NCI-H446 treated with DMSO at 0.1 percent for 48 hours (cell line): ENCODE data around the gene VAV2.

ENCODE experiments used
- DNase-seq: peaks from one replicate; lab custom pipeline; 2025; lab: John Stamatoyannopoulos, UW

VAV2 gene

DNA sequence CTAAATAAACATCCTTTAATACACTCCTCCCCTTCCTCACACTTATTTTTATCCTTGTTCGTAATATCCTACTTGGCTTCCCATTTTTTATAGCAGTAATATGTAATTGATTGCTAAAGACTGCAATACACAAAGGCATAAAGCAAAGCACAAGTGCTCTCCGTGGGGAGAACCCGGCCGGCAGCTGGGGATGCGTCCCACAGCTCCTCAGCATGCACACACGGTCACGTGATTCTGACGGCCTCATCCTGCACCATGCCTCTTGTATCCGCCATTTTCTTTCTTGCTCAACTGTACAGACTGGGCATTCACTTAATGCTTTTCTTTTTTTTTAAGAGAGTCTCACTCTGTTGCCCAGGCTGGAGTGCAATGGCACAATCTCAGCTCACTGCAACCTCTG is 36.0 kb upstream of the VAV2 start:
- no peak for DNase-seq

DNA sequence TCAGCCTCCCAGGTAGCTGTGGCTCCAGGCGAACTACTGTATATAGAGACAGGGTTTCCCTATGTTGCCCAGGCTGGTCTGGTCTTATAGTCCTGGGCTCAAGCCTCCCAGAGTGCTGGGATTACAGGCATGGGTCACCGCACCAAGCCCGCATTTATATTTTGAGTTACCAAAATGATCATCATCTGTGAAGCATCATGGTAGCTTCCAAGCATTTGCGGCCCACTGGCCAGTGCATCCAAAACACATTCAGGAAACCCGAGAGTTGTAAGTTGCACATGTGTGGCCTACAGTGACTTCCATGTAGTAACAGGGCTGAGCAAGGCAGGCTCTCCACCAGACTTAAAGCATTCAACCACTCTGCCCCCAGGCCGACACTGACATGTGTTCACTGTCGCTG is 35.4 kb upstream of the VAV2 start:
- no peak for DNase-seq

DNA sequence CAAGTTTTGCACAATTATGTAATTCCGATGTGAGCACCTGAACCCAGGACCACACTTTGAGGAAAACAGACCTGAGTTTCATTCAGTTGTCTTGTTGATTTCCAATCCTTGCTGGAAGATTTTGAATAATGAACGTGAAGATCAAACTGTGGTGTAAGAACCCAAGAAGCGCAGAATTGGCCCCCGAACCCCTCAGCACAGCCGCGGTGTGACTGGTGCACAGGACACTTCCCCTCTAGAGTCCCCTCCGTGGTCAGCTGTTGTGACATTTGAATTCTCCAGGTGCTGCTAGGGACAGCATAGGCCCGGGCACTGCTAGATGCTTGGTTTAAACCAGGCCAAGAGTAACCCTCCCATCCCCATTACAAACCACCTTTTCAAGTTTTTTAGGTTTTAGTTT is 34.9 kb upstream of the VAV2 start:
- no peak for DNase-seq

DNA sequence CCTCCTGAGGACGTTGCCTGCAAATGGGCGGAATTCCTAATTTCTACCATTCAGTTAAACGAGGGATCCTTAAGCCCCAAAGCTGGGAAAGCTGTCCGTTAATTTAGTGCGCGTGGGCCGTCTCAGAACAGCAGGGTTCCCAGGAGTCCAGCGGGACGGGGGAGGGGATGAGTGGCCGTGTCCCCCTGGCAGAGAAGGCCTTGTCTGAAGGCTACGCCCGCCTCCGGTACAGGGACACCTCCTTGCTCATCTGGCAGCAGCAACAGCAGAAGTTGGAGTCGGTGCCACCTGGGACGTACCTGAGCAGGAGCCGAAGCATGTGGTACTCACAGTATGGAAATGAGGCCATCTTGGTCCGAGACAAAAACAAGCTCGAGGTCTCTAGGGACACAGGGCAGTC is 34.5 kb upstream of the VAV2 start:
- DNase-seq, result no peak

DNA sequence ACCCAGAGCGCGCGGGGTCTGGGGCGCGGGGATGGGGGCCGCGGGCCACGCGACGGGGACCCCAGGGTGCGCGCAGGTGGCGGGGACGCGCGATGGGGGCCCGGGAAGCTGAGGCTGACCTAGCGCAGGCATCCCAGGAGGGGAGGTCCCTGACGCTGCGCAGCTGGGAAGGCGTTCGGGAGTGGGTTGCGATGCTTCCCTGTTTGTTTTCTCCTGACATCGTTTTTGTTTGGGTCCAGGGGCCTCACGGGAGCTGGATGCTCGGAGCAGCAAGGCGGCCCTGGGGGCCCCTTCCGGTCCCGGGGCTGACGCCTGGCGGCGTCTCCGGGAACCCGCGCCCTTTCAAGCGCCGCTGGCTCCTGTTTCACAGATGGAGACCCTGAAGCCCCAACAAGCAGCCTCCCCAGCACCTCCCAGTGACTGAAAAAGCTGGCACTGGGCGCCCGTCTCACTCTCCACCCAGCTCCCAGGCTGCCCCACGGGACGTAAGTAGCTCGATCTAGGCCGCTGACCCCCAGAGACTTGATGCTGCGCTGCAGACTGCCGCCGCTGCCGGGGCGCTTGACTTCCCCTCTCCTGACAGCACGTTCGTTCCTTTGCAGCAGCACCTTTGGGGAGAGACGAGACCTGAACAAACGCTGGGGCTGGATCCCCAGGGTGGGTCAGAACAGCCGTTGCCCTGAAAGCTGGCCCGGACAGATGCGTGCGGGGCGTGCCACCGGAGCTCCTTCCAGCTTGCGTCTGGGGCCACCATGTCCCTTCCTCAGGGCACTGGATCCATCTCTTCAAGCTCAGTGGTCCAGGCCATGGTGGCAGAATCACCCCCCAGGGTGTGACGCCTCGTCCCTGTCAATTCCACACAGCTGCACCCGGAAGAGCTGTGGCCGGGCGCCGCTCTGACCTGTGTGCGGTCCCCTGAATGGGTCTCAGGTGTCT is 33.8 kb upstream of the VAV2 start:
- no peak for DNase-seq

DNA sequence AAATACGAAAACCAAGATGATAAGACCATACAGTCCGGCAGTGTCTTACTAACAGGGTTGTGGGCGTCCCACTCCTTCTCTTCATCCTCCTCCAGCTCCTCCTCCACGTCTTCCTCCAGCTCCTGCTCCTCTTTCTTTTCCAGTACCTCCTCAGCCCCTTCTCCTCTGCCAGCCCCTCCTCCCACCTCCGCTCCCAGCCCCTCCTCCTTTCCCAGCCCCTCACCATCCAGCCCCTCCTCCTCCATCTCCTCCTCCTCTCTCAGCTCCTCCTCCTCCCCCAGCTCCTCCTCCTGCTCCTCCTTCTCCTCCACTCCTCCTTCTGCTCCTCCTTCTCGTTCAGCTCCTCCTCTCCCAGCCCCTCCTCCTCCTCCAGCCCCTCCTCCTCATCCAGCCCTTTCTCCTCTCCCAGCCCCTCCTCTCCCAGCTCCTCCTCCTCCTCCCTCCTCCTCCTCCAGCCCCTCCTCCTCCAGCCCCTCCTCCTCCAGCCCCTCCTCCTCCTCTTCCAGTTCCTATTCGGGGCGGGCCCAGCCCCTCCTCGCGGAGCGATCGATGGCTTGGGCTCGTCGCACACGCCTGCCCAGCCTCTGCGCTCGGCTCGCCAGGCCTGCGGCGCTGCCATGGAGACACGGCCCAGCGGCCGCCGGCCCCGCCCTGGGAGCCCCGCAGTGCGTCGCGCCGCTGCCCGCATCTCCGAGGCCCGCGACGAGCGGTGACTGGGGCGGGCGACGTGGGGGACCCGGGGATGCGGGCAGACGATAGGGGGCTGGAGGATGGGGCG is 32.9 kb upstream of the VAV2 start, which contains the start of gene BRD3OS:
Gene BRD3OS, plus strand, starts transcription at position 654 of the 778 bp plus-strand sequence. CDS start 1,267 bp downstream, outside the sequence.
- peak; percentile 91 for DNase-seq

DNA sequence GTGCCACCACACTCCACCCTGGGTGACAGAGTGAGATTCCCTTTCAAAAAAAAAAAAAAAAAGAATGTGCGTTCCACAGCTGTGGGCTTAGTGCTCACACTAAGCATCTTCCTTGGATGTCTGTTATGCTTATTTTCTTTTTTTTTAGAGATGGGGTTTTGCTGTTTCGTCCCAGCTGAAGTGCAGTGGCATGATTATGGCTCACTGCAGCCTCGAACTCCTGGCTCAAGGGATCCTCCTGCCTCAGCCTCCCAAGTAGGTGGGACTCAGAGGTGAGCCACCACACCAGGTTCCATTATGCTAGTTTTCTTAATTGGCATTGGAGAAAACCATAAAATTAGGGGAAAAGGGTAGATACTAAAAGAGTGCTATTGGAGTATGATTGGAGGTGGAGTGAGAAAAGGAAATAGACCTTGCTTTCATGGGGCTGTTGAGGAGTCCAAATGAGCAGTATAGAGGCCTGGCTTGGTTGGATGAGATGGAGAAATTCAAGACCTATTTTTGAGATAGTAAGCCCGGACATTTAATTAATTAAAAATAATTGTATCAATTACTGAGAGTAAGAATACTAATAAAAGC is 32.2 kb upstream of the VAV2 start:
- DNase-seq, result no peak

DNA sequence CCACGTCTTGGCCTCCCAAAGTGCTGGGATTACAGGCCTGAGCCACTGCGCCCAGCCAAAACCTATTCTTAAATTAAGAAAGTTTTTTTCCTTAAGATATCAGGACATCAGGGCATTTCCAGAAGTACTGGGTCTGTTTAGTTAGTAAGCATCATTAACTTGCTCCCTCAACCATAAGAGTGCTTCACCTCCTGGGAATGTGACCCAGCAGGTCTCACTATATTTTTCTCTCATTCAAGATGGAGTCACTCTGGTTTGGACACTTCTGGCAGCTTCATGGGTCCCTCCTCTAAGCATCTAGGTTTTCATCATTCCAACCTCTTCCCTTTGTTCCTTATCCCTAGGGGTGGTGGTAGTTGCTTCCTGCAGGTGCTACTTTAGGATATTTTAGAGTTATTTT is 22.8 kb upstream of the VAV2 start:
- DNase-seq, result no peak

DNA sequence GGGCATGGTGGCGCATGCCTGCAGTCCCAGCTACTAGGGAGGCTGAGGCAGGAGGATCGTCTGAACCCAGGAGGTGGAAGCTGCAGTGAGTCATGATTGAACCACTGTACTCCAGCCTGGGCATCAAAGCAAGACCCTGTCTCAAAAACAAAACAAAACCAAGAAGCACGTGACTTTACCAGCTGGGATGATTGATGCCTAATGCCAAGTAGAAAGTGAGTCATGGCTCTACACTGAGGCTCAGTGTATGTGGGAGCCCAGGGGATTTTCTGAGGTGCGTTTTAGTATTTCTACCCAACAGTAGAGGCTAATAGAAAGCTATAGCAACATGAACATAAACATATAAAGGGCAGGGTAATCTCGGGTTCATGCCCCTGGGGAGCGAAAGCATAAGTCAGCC is 19.3 kb upstream of the VAV2 start:
- DNase-seq, result no peak

DNA sequence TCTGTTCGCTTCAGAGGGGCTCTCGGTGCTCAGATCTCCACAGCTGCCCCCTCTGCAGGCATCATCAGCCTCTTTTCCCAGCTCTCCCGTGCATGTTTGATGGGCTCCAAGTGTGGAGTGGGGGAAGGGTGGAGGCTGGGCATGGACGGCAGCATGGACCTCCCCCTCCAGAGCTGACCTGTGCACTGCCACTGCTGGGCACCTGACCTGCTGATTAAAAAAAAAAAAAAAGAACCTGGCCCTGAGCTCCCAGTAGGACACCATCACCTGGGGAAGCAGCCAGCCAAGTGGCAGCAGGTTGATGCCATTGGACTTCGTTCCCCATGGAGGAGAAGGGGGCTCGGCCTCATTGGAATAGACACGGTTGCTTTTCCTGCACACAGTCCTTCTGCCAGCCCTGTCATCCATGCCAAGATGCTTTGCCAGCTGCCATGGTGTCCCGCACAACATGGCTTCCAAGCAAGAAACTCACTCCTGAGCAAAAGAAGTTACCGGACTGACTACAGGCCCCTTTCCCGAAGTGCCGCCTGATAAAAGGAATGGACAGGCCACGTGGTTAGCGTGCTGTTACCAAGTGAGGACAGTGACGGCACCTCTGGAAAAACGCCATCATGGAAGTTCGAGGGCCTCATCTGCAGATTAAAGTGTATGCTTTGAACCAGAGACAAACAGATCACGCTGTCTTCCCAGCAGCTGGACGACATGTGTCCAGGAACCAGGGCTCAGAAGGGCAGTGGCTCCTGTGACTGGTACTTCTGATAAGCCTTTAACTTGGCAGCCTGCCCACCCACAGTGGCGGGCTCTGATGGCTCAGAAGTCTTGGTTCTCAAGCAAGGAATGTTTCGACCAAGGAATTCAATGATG is 18.4 kb upstream of the VAV2 start:
- no peak for DNase-seq

DNA sequence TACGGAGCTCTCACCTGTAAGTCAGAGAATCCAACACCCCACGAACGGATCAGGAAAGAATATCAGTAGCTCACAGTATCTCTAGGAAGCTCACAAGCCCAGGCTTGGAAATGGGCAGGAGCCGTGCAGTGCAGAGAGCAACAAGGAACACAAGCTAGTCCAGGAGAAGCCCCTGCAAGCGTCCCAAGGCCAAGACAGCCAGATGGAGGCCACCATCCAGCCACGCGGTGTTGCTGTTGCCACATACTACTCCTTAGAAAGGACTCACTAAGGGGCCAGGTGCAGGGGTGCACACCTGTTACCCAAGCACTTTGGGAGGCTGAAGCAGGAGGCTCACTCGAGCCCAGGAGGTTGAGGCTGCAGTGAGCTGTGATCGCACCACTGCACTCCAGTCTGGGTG is 15.4 kb upstream of the VAV2 start:
- DNase-seq, result no peak

DNA sequence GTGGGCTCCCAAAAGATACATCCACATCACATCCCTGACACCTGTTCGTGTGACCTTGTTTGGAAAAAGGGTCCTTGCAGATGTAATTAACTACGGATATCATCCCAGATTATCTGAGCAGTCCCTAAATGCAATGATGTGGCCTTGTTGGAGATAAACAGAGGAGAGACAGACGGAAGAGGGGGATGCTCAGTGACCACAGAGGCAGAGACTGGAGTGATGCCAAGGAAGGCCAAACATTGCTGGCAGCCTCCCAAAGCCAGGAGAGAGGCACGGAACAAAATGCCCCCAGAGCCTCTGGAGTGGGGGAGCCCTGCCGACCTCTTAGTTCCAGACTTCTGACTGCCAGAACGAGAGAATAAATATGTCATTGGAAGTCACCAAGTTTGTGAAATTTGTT is 15.0 kb upstream of the VAV2 start:
- DNase-seq, result no peak

DNA sequence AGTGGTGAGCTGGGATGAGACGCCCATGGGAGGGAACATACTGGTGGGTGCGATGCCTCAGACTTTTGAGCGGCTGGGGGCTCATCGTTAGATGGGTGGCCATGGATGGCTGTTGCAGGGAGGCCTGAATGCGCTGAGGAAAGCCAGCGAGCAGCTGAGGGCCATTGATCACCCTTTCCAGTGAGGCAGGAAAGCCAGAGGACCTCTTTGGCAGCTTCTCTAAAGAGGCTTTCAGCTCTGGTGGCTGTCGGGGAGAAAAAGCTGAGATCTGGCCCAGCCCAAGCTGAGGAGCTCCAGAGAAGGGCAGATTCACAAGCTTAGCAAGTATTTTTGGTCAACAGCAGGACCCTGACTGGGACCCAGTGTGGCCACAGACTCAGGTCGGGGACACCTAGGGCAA is 13.3 kb upstream of the VAV2 start:
- no peak for DNase-seq

DNA sequence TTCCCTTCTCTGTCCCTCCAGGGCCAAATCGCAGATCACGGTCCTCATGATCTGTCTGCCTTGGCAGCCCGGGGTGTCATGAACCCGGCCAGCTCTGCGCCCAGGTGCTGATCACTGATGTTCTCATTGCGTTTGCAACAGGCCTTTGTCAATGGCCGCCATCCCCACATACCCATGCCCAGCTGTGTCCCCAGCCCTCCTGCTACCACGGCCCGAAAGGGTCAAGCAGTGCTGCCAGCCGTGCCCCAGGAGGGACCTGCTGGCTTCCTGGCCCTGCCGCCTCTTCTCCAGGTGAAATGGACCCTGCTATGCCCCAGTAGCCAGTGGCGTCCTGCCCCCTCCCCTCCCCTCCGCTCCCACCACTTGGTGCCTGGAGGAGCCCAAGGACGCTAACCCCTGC is 12.8 kb upstream of the VAV2 start:
- no peak for DNase-seq

DNA sequence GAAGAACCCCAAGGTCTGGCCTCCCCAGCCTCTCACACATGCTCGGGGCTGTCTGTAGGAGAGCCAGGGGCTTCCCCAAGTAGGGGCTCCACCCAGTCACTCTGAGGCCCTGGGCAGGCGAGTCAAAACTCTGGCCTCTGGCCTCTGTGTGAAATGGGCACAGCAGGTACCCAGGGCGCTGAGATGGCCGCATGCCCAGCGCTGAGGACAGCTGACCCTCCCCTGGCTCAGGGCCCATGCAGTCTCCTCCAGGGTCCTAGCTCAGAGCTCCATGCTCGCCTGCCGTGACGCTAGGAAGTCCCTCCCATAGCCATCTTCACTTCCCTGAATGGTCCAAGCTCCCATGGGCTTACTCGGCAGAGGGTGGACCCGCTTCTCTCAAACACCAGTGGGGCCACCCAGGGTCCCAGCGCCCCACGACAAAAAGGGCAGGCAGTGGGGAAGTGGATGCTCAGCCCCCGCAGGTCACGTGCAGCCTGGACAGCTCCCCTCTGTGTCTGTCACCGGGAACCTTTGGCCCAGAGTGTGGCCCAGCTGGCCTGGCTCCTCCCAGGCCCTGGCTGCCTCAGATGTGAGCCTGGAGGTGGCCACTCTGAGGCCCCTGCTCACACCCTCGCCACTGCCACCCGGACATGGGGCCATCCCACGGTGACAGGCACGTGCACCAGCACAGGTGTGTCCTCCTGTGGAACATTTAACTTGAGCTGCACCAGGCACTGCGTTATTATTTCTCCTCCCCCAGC is 12.2 kb upstream of the VAV2 start:
- no peak for DNase-seq

DNA sequence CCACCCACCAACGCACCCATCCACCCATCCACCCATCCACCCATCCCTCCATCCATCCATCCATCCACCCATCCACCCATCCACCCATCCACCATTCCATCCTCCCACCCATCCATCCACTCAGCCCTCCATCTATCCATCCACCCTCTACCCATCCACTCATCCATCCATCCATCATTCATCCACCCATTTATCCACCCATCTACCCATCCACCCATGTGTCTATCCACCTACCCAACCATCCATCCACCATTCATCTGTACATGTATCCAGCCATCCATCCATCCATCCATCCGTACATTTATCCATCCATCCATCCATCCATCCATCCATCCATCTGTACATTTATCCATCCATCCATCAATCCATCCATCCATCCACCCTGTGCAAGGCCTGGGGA is 11.1 kb upstream of the VAV2 start:
- DNase-seq, result no peak

DNA sequence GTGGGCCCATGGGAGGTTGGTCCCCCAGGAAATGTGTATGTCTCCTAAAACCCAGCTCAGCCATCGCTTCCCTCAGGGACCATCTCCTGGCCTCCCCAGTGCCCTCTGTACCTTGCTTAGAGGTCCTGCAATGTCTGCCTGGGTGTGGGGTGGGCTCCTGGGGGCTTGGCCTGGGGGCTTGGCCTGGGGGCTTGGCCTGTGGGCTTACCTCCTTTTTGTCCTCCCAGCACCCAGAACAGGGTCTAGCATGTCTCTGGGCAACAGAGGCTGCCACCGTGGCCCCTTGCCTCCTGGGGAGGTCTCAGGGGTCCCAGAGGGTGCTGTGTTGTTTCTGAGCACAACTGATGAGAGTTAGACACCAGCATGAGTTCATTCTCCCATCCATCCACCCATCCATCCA is 10.7 kb upstream of the VAV2 start:
- no peak for DNase-seq

DNA sequence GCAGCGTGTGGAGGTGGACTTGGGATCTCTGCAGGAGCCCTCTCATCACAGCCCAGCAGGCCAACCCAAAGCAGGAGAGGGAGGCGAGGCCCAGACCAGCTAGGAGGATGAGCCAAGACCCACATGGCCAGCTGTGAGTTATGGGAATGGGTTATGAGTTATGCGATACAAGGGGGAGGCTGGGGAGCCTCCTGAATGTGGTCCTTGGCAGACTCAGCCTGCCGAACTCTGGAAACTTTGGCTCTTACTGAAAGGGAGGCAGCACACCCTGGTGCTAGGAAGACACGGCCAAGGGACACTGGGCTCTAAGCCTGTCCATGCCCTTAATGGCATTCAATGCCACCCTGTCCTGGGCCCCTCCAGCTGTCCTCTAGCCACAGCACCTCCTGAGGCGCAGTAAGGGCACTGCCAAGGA is 7.7 kb upstream of the VAV2 start:
- no peak for DNase-seq

DNA sequence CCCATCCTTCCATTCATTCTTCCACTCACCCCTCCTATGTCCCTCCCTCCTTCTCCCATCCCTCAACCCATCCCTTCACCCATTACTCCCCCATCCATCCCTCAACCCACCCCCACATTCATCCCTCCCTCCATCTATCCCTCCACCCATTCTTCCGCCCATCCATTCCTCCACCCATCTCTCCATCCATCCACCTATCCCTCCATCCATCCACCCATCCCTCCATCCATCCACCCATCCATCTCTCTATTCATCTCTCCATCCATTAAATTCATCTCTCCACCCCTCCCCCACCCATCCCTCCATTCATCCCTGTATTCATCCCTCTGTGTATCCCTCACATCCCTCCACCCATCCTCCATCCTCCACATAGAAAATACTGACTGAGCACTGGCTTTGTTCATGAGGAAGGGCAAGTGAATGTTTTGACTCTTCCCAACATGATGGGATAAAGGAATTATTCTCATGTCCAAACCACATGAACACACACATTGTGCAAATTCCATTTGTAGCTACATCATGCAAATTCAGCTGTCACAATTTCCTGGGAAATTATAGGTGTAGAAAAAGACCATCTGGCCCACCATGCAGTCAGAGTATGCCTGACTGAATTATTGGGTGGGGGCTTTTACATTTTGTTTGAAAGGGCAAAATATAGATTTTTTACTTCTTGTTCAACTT is 6.9 kb upstream of the VAV2 start:
- DNase-seq, result no peak

DNA sequence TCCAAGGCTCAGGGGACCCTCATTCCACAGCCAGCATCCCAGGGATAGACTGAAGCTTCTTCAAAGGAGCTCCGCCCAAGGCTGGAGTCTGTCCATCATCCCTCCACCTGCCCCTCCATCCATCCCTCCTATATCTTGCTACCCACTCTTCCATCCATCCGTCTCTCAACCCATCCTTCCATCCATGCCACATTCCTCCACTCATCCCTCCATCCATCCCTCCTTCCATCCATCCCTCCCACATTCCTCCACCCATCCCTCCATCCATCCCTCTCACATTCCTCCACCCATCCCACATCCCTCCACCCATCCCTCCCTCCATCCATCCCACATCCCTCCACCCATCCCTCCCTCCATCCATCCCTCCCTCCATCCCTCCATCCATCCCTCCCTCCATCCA is 5.5 kb upstream of the VAV2 start:
- DNase-seq, result no peak
